Esophagus squamous epithelium (tissue), 4 donors: ENCODE measurements around the gene CXCR5.

Experiments used
- POLR2A ChIP-seq, 4 donors: fragments of 450-650 bp; IDR thresholded peaks; one replicate each; pipeline ENCODE4 v1.6.1; 2017; ENCODE audit warnings: antibody characterized with exemption in 4 of 4, mild to moderate bottlenecking in 4 of 4, moderate library complexity in 3 of 4
- TF ChIP-seq, protein P1 (sequence below), 6 experiments: fragments of 450-650 bp in 4 of 6; fragments of 200-600 bp in 2 of 6; sonication (generic) in 2 of 6; IDR thresholded peaks; one replicate each; pipeline ENCODE4 v1.5.1; 2016 to 2019; ENCODE audit warnings: antibody characterized with exemption in 6 of 6, mild to moderate bottlenecking in 4 of 6, moderate library complexity in 4 of 6

DNA sequence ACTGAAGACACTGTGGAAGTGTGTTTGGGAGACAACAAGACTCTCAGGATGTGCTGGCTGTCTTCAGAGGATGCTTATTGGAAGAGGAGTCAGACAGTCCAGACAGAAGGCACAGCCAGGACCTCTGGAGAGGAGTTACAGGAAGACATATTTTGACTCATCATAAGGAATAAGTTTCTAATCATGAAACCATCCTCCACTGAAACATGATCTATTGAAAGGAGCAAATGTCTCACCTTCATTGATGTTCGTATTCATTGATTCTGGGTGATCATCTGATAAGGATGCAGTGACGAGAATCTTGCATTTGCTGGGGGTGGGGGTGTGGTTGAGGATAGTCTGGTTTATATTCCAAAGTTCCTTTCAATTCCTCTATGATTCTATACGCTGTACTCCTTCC is 2.5 kb upstream of the CXCR5 start:
- TF ChIP-seq, protein P1, sequence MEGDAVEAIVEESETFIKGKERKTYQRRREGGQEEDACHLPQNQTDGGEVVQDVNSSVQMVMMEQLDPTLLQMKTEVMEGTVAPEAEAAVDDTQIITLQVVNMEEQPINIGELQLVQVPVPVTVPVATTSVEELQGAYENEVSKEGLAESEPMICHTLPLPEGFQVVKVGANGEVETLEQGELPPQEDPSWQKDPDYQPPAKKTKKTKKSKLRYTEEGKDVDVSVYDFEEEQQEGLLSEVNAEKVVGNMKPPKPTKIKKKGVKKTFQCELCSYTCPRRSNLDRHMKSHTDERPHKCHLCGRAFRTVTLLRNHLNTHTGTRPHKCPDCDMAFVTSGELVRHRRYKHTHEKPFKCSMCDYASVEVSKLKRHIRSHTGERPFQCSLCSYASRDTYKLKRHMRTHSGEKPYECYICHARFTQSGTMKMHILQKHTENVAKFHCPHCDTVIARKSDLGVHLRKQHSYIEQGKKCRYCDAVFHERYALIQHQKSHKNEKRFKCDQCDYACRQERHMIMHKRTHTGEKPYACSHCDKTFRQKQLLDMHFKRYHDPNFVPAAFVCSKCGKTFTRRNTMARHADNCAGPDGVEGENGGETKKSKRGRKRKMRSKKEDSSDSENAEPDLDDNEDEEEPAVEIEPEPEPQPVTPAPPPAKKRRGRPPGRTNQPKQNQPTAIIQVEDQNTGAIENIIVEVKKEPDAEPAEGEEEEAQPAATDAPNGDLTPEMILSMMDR (IDR thresholded peaks at IDR 0.05), result no peak
- TF ChIP-seq POLR2A (IDR thresholded peaks at IDR 0.05), result no peak
